ENCODE measurements around the gene TNIP2. TPM values are rescaled to one million over a fixed set of nuclear protein-coding genes. Genes with fewer than 3 reads are reported as not detected.

The TNIP2 gene
- total RNA-seq, 3 donors from 2014 or later (not counting 1 experiment from before 2014, with no cell fraction given): 35.6 to 53.9 (median 41.6) TPM

GRCh38 chr4:2698951-2699505, 57.1 kb downstream of the TNIP2 start:
- DNase-seq (no peak), ATAC-seq (no peak)
- H3K27me3 ChIP-seq (ENCODE audit: control insufficient read depth, insufficient read depth, low read length): no peaks in the 10 kb centered on the region
- H3K36me3 ChIP-seq (ENCODE audit: control insufficient read depth, insufficient read depth, low read length): peaks cover 66% of the 10 kb centered on the region
- H3K4me1 Mint-ChIP-seq: no peaks in the 10 kb centered on the region
- H3K27ac ChIP-seq (ENCODE audit: low read length): no peak overlapping the region
- H3K9me3 ChIP-seq (ENCODE audit: control insufficient read depth, insufficient read depth, low read length): no peaks in the 10 kb centered on the region
- intact Hi-C loops (cut with micrococcal nuclease): no loop called here
- no peaks in the 10 kb centered on the region for H3K27me3 Mint-ChIP-seq (ENCODE audit: low read depth in 2 of 2)
- peaks cover 13% of the 10 kb centered on the region for H3K36me3 Mint-ChIP-seq
- H3K4me3 ChIP-seq (ENCODE audit: low read length): no peak overlapping the region
- TF ChIP-seq, protein P1, sequence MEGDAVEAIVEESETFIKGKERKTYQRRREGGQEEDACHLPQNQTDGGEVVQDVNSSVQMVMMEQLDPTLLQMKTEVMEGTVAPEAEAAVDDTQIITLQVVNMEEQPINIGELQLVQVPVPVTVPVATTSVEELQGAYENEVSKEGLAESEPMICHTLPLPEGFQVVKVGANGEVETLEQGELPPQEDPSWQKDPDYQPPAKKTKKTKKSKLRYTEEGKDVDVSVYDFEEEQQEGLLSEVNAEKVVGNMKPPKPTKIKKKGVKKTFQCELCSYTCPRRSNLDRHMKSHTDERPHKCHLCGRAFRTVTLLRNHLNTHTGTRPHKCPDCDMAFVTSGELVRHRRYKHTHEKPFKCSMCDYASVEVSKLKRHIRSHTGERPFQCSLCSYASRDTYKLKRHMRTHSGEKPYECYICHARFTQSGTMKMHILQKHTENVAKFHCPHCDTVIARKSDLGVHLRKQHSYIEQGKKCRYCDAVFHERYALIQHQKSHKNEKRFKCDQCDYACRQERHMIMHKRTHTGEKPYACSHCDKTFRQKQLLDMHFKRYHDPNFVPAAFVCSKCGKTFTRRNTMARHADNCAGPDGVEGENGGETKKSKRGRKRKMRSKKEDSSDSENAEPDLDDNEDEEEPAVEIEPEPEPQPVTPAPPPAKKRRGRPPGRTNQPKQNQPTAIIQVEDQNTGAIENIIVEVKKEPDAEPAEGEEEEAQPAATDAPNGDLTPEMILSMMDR (IDR thresholded peaks at IDR 0.05): no peak
- H3K4me3 Mint-ChIP-seq: no peak overlapping the region
- no peaks in the 10 kb centered on the region for H3K4me1 ChIP-seq (ENCODE audit: control insufficient read depth, insufficient read depth, low read length)
- H3K27ac Mint-ChIP-seq: no peak overlapping the region
- H3K9me3 Mint-ChIP-seq: no peaks in the 10 kb centered on the region
- WGBS (ENCODE audit: insufficient coverage): 98% methylated on average over 11 of the region's 12 CpGs

DNA sequence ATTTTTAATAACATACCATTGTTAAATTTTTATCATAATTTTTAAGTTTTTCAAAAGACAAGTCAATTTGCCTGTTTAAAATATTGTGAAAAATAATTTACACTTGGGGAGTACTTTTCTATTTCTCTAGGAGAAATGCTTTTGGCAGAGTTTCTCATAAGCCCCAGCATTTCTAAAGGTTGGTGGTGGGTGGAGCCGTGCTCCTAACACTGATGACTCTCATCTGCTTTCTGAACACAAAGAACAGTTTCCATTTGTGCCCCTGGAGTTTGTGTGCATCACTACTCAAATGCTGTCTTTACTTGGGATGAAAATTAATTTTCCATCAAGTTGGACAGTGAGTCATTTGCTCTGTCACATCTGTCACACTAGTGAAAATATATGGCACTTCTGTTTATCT, 57.6 kb downstream of the TNIP2 start:
- Histone ChIP-seq H3K27ac (ENCODE audit: low read length) (no peak overlapping the region), H3K4me1 (ENCODE audit: control insufficient read depth, insufficient read depth, low read length) (no peaks in the 10 kb centered on the region), H3K27me3 (ENCODE audit: control insufficient read depth, insufficient read depth, low read length) (no peaks in the 10 kb centered on the region), H3K4me3 (ENCODE audit: low read length) (no peak overlapping the region), H3K36me3 (ENCODE audit: control insufficient read depth, insufficient read depth, low read length) (peaks cover 67% of the 10 kb centered on the region), H3K9me3 (ENCODE audit: control insufficient read depth, insufficient read depth, low read length) (no peaks in the 10 kb centered on the region)
- TF ChIP-seq, protein P1 (IDR thresholded peaks at IDR 0.05): no peak
- WGBS (ENCODE audit: insufficient coverage): 100% methylated on average over 1 of the region's 1 CpG
- H3K9me3 Mint-ChIP-seq: no peaks in the 10 kb centered on the region
- H3K27ac Mint-ChIP-seq: no peak overlapping the region
- H3K27me3 Mint-ChIP-seq (ENCODE audit: low read depth in 2 of 2): no peaks in the 10 kb centered on the region
- DNase-seq: no peak
- H3K4me3 Mint-ChIP-seq: no peak overlapping the region
- peaks cover 13% of the 10 kb centered on the region for H3K36me3 Mint-ChIP-seq
- no peak for ATAC-seq
- no peaks in the 10 kb centered on the region for H3K4me1 Mint-ChIP-seq
- intact Hi-C loops (cut with micrococcal nuclease): no loop called here

DNA sequence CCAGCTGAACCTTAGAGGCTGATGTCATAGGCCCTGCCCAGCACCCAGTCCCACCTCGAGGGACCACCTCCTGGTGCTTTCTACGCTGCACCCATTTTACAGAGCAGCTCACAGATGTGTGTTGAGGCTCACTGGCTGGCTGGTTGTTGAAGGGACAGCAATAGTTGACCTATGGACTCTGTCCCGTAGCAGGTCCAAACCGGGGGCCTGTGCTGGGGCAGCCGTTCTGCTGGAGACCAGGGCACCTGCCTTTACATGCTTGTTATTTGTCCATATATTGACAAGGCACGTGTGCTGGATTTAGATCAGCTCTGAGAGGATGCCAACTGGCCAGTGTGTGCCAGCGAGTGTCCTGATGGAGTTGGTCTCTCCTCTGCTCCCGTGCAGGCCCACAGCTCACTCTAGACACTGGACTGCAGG, 58.1 kb downstream of the TNIP2 start:
- Histone ChIP-seq H3K4me3 (ENCODE audit: low read length) (no peak overlapping the region), H3K9me3 (ENCODE audit: control insufficient read depth, insufficient read depth, low read length) (no peaks in the 10 kb centered on the region), H3K27me3 (ENCODE audit: control insufficient read depth, insufficient read depth, low read length) (no peaks in the 10 kb centered on the region), H3K36me3 (ENCODE audit: control insufficient read depth, insufficient read depth, low read length) (peaks cover 65% of the 10 kb centered on the region), H3K27ac (ENCODE audit: low read length) (no peak overlapping the region), H3K4me1 (ENCODE audit: control insufficient read depth, insufficient read depth, low read length) (no peaks in the 10 kb centered on the region)
- no peak for ATAC-seq
- Mint-ChIP-seq H3K4me3 (no peak overlapping the region), H3K27me3 (ENCODE audit: low read depth in 2 of 2) (no peaks in the 10 kb centered on the region), H3K9me3 (no peaks in the 10 kb centered on the region), H3K4me1 (no peaks in the 10 kb centered on the region), H3K36me3 (peaks cover 11% of the 10 kb centered on the region), H3K27ac (no peak overlapping the region)
- DNase-seq: no peak
- intact Hi-C loops (cut with micrococcal nuclease): no loop called here
- TF ChIP-seq, protein P1 (IDR thresholded peaks at IDR 0.05): no peak
- WGBS (ENCODE audit: insufficient coverage): 96% methylated on average over 8 of the region's 8 CpGs

GRCh38 chr4:2696423-2696822, 59.7 kb downstream of the TNIP2 start:
- ATAC-seq (no peak), DNase-seq (no peak)
- Histone ChIP-seq H3K4me3 (ENCODE audit: low read length) (no peak overlapping the region), H3K27ac (ENCODE audit: low read length) (peak overlapping the region; percentile 61), H3K9me3 (ENCODE audit: control insufficient read depth, insufficient read depth, low read length) (no peaks in the 10 kb centered on the region), H3K27me3 (ENCODE audit: control insufficient read depth, insufficient read depth, low read length) (no peaks in the 10 kb centered on the region), H3K4me1 (ENCODE audit: control insufficient read depth, insufficient read depth, low read length) (no peaks in the 10 kb centered on the region), H3K36me3 (ENCODE audit: control insufficient read depth, insufficient read depth, low read length) (peaks cover 64% of the 10 kb centered on the region)
- intact Hi-C loops (cut with micrococcal nuclease): no loop called here
- H3K9me3 Mint-ChIP-seq: no peaks in the 10 kb centered on the region
- WGBS (ENCODE audit: insufficient coverage): 65% methylated on average over 14 of the region's 14 CpGs
- TF ChIP-seq, protein P1 (IDR thresholded peaks at IDR 0.05): no peak
- H3K4me3 Mint-ChIP-seq: no peak overlapping the region
- peaks cover 11% of the 10 kb centered on the region for H3K36me3 Mint-ChIP-seq
- peak overlapping the region in 1 of 2 donors; percentile 12 for H3K27ac Mint-ChIP-seq
- H3K27me3 Mint-ChIP-seq (ENCODE audit: low read depth in 2 of 2): no peaks in the 10 kb centered on the region
- H3K4me1 Mint-ChIP-seq: peaks cover 0 to 6% of the 10 kb centered on the region in 2 donors

Measured in natural killer cell (primary cell).